K562 (cell line): Measurements from ENCODE around the gene PPP3CA. TPM values are rescaled to one million over a fixed set of nuclear protein-coding genes. Genes with fewer than 3 reads are reported as not detected.

Experiments
- CHD7 ChIP-seq: fragments of 200-600 bp; sonication (generic); IDR thresholded peaks from one replicate; pipeline ENCODE4 v1.6.1; 2012; ENCODE audit warnings: mild to moderate bottlenecking, low read depth, low read length, inconsistent platforms
- HIVEP1 ChIP-seq: fragments of 250-450 bp; sonication (Bioruptor Pico); IDR thresholded peaks from 2 replicates; pipeline ENCODE4 v1.4.0; 2020; ENCODE audit warnings: mild to moderate bottlenecking
- polyA plus RNA-seq, 8 experiments: library from polyadenylated mRNA; depleted of rRNA in 4 of 8; stranded (reverse) in 5 of 8; unstranded in 3 of 8; fragments of >200 nt; fragmentation: Nextera tagmentation in 2 of 8; fragmentation: Illumina TruSeq in 1 of 8; extraction: Ambion mirVana in 2 of 8; extraction: Trizol in 1 of 8; gene quantifications; 2 replicates each; pipeline versions ENCODE4 v1.2.1 to v1.2.3, GENCODE V29; 2011 to 2014; ENCODE audit warnings: inconsistent platforms in 1 of 8, missing spikeins in 1 of 8
- total RNA-seq, 7 experiments: library from RNA; depleted of rRNA in 6 of 7; stranded (reverse); fragments of >200 nt in 6 of 7; fragmentation: Illumina TruSeq in 2 of 7; extraction: Trizol in 2 of 7; gene quantifications; 2 replicates each; pipeline versions ENCODE4 v1.2.1 to v1.2.3, GENCODE V29; 2011 to 2021; ENCODE audit warnings: low replicate concordance in 1 of 7

The PPP3CA gene
- total and polyA plus RNA-seq, 9 of the 15 experiments (the other 6 are each of a cell fraction or from before 2014, with no cell fraction given): 0.94 to 3.2 (median 1.6) TPM

GRCh38 chr4:101081695-101082369, 265.5 kb downstream of the PPP3CA start (continued):
- TF ChIP-seq CHD7 (no peak), HIVEP1 (CRISPR knock-in tag) (no peak)
